ENCODE measurements around the gene NPLOC4. TPM values are rescaled to one million over a fixed set of nuclear protein-coding genes. Genes with fewer than 3 reads are reported as not detected.

The NPLOC4 gene
- total and polyA plus RNA-seq, 2 of the 13 experiments (the other 11 are each of a cell fraction or from before 2014, with no cell fraction given) = 57.0 to 97.0 TPM

DNA sequence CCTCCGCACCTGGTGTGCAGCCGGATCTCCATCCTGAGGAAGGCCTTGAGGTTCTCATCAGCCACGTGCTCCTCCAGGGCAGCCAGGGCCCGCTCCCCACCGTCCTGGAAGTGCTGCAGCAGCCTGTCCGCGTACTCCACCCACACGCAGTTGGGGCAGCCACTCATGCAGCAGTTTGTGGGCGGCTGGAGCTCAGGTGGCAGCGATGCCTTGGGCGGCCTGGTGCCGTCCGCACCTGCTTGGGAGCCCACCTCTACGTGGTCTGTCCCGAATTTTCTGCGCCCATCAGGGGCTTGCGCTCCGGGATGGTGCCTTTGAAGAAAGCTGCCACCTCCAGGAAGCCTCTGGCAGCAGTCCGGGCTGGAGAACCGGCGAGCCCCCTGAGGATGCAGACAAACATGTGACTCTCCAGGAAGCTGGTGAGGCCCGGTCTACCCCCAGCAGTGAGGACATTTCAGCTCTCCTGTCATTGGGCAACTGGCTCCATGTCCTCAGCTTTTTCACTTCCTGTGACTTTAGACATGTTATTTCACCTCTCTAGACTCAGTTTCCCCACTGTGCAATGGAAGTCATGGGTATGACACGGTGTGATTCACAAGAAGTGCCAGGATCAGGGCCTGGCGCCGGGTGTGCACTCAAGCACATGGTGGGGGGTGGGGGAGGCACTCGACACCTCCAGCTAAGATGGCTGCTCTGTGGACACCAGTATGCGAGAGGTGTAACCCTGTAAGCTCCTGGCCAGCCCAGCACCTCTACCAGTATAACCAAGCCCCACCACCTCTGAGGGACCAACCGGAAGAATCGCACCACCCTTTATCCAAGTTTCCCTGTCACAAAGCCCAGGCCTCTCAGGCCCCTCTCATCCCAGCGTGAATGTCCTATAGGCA lies 28.5 kb upstream of the NPLOC4 start (continued):
- TF ChIP-seq, protein P1, sequence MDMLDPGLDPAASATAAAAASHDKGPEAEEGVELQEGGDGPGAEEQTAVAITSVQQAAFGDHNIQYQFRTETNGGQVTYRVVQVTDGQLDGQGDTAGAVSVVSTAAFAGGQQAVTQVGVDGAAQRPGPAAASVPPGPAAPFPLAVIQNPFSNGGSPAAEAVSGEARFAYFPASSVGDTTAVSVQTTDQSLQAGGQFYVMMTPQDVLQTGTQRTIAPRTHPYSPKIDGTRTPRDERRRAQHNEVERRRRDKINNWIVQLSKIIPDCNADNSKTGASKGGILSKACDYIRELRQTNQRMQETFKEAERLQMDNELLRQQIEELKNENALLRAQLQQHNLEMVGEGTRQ (IDR thresholded peaks at IDR 0.05; ENCODE audit: low read depth, low read length) = no peak
- TF ChIP-seq, protein P1 (CRISPR knock-in tag; IDR thresholded peaks at IDR 0.05; ENCODE audit: borderline replicate concordance) = no peak
- TF ChIP-seq, protein P2, sequence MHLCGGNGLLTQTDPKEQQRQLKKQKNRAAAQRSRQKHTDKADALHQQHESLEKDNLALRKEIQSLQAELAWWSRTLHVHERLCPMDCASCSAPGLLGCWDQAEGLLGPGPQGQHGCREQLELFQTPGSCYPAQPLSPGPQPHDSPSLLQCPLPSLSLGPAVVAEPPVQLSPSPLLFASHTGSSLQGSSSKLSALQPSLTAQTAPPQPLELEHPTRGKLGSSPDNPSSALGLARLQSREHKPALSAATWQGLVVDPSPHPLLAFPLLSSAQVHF (CRISPR knock-in tag; IDR thresholded peaks at IDR 0.05) = no peak; the same call in 1 of the 2 replicates
- TF ChIP-seq ZBTB1 (CRISPR knock-in tag; IDR thresholded peaks at IDR 0.05; ENCODE audit: borderline replicate concordance) (no peak), FLYWCH1 (CRISPR knock-in tag; IDR thresholded peaks at IDR 0.05) (no peak), ZBTB3 (CRISPR knock-in tag; IDR thresholded peaks at IDR 0.05; ENCODE audit: borderline replicate concordance, low read depth) (no peak), MIER2 (CRISPR knock-in tag; IDR thresholded peaks at IDR 0.05) (no peak), IKZF4 (CRISPR knock-in tag; IDR thresholded peaks at IDR 0.05; ENCODE audit: borderline replicate concordance, low read depth, not compliant biosample characterization) (no peak), ZNF138 (CRISPR knock-in tag; IDR thresholded peaks at IDR 0.05; ENCODE audit: low read depth) (no peak), RFX1 (IDR thresholded peaks at IDR 0.05) (no peak), REPIN1 (CRISPR knock-in tag; IDR thresholded peaks at IDR 0.05; ENCODE audit: borderline replicate concordance, low read depth) (peak; percentile 60; the same call in 1 of the 2 replicates), SETDB1 (CRISPR knock-in tag; IDR thresholded peaks at IDR 0.05; ENCODE audit: borderline replicate concordance) (no peak)
- TF ChIP-seq, protein P3, sequence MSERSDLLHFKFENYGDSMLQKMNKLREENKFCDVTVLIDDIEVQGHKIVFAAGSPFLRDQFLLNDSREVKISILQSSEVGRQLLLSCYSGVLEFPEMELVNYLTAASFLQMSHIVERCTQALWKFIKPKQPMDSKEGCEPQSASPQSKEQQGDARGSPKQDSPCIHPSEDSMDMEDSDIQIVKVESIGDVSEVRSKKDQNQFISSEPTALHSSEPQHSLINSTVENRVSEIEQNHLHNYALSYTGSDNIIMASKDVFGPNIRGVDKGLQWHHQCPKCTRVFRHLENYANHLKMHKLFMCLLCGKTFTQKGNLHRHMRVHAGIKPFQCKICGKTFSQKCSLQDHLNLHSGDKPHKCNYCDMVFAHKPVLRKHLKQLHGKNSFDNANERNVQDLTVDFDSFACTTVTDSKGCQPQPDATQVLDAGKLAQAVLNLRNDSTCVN (CRISPR knock-in tag; IDR thresholded peaks at IDR 0.05; ENCODE audit: borderline replicate concordance) = no peak
- TF ChIP-seq, protein P4, sequence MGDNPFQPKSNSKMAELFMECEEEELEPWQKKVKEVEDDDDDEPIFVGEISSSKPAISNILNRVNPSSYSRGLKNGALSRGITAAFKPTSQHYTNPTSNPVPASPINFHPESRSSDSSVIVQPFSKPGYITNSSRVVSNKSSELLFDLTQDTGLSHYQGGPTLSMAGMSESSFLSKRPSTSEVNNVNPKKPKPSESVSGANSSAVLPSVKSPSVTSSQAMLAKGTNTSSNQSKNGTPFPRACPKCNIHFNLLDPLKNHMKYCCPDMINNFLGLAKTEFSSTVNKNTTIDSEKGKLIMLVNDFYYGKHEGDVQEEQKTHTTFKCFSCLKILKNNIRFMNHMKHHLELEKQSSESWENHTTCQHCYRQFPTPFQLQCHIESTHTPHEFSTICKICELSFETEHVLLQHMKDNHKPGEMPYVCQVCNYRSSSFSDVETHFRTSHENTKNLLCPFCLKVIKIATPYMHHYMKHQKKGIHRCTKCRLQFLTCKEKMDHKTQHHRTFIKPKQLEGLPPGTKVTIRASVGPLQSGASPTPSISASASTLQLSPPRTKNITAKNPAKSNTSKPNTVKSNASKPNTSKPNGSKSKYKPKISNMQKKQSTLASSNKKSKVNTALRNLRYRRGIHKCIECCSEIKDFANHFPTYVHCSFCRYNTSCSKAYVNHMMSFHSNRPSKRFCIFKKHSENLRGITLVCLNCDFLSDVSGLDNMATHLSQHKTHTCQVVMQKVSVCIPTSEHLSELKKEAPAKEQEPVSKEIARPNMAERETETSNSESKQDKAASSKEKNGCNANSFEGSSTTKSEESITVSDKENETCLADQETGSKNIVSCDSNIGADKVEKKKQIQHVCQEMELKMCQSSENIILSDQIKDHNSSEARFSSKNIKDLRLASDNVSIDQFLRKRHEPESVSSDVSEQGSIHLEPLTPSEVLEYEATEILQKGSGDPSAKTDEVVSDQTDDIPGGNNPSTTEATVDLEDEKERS (CRISPR knock-in tag; IDR thresholded peaks at IDR 0.05) = no peak
- TF ChIP-seq, protein P5, sequence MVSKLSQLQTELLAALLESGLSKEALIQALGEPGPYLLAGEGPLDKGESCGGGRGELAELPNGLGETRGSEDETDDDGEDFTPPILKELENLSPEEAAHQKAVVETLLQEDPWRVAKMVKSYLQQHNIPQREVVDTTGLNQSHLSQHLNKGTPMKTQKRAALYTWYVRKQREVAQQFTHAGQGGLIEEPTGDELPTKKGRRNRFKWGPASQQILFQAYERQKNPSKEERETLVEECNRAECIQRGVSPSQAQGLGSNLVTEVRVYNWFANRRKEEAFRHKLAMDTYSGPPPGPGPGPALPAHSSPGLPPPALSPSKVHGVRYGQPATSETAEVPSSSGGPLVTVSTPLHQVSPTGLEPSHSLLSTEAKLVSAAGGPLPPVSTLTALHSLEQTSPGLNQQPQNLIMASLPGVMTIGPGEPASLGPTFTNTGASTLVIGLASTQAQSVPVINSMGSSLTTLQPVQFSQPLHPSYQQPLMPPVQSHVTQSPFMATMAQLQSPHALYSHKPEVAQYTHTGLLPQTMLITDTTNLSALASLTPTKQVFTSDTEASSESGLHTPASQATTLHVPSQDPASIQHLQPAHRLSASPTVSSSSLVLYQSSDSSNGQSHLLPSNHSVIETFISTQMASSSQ (IDR thresholded peaks at IDR 0.05; ENCODE audit: low read depth) = no peak
- TF ChIP-seq, protein P5 (CRISPR knock-in tag; IDR thresholded peaks at IDR 0.05; ENCODE audit: borderline replicate concordance) = no peak; the same call in 1 of the 2 replicates

All from HepG2 (cell line).